K562 (cell line): Measurements from ENCODE around the gene HLA-B. TPM values are rescaled to one million over a fixed set of nuclear protein-coding genes. Genes with fewer than 3 reads are reported as not detected.

ENCODE experiments used
- CTBP1 ChIP-seq: fragments of 450-650 bp; IDR thresholded peaks from 2 replicates; pipeline ENCODE4 v1.6.1; 2016; ENCODE audit warnings: borderline replicate concordance
- EP300 ChIP-seq: IDR thresholded peaks from 2 replicates; pipeline ENCODE4 v1.6.1; 2012; ENCODE audit warnings: low read length, improper control_type of control experiment
- KDM1A ChIP-seq, 2 experiments: fragments of 450-650 bp; IDR thresholded peaks; 2 replicates each; pipeline ENCODE4 v1.6.1; 2016; ENCODE audit warnings: mild to moderate bottlenecking in 2 of 2
- SRSF3 ChIP-seq: fragments of 200-400 bp; formaldehyde crosslinking; IDR thresholded peaks from 2 replicates; pipeline ENCODE4 v1.6.1; 2016; ENCODE audit warnings: mild to moderate bottlenecking, low read length, moderate library complexity; ENCODE audit not compliant: insufficient read depth
- polyA plus RNA-seq, 8 experiments: library from polyadenylated mRNA; depleted of rRNA in 4 of 8; stranded (reverse) in 5 of 8; unstranded in 3 of 8; fragments of >200 nt; fragmentation: Nextera tagmentation in 2 of 8; fragmentation: Illumina TruSeq in 1 of 8; extraction: Ambion mirVana in 2 of 8; extraction: Trizol in 1 of 8; gene quantifications; 2 replicates each; pipeline versions ENCODE4 v1.2.1 to v1.2.3, GENCODE V29; 2011 to 2014; ENCODE audit warnings: inconsistent platforms in 1 of 8, missing spikeins in 1 of 8
- total RNA-seq, 7 experiments: library from RNA; depleted of rRNA in 6 of 7; stranded (reverse); fragments of >200 nt in 6 of 7; fragmentation: Illumina TruSeq in 2 of 7; extraction: Trizol in 2 of 7; gene quantifications; 2 replicates each; pipeline versions ENCODE4 v1.2.1 to v1.2.3, GENCODE V29; 2011 to 2021; ENCODE audit warnings: low replicate concordance in 1 of 7
- TF ChIP-seq, protein P1 (sequence below), 2 experiments: fragments of 150-350 bp in 1 of 2; IDR thresholded peaks; 2 replicates each; pipeline ENCODE4 v1.6.1; 2012 to 2016; ENCODE audit warnings: low read depth in 2 of 2, low read length in 2 of 2, mild to moderate bottlenecking in 1 of 2, moderate library complexity in 1 of 2
- TF ChIP-seq, protein P2 (sequence below), 2 experiments: fragments of 450-650 bp; IDR thresholded peaks; 2 replicates each; pipeline ENCODE4 v1.6.1; 2016; ENCODE audit warnings: mild to moderate bottlenecking in 2 of 2, borderline replicate concordance in 1 of 2, low read depth in 1 of 2, moderate library complexity in 1 of 2

Gene HLA-B
- total and polyA plus RNA-seq, 9 of the 15 experiments (the other 6 are each of a cell fraction or from before 2014, with no cell fraction given): 0.07 to 9.7 (median 0.65) TPM; not detected in 2

DNA sequence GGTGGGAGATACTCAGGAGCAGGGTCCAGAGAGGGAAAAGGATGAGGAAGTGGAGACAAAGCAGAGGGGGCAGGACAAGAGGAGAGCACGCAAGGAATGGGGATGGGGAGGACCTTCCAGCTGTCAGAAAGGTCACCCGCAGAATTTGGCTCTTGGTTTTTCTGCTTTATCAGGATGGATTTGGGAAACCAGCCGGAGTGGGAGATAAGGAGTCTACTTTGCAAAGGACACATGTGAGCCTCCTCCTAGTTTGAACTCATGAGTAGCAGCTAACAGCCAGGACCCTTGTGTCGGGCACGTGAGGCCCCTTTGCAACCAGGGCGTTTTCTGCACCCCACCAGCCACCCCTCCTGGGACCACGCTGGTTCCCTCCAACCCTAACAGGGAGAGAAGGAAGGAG is 38.9 kb upstream of the HLA-B start (continued):
- TF ChIP-seq, protein P1, sequence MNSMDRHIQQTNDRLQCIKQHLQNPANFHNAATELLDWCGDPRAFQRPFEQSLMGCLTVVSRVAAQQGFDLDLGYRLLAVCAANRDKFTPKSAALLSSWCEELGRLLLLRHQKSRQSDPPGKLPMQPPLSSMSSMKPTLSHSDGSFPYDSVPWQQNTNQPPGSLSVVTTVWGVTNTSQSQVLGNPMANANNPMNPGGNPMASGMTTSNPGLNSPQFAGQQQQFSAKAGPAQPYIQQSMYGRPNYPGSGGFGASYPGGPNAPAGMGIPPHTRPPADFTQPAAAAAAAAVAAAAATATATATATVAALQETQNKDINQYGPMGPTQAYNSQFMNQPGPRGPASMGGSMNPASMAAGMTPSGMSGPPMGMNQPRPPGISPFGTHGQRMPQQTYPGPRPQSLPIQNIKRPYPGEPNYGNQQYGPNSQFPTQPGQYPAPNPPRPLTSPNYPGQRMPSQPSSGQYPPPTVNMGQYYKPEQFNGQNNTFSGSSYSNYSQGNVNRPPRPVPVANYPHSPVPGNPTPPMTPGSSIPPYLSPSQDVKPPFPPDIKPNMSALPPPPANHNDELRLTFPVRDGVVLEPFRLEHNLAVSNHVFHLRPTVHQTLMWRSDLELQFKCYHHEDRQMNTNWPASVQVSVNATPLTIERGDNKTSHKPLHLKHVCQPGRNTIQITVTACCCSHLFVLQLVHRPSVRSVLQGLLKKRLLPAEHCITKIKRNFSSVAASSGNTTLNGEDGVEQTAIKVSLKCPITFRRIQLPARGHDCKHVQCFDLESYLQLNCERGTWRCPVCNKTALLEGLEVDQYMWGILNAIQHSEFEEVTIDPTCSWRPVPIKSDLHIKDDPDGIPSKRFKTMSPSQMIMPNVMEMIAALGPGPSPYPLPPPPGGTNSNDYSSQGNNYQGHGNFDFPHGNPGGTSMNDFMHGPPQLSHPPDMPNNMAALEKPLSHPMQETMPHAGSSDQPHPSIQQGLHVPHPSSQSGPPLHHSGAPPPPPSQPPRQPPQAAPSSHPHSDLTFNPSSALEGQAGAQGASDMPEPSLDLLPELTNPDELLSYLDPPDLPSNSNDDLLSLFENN (IDR thresholded peaks at IDR 0.05; ENCODE audit: low read depth in 2 of 2, low read length in 2 of 2): peak in 1 of 2 experiments; percentile 45; a peak in 1 of 4 replicates
- TF ChIP-seq CTBP1 (peak; percentile 93), KDM1A (IDR thresholded peaks at IDR 0.05) (peak; percentile 56 to 58; a peak in 2 of 4 replicates), SRSF3 (no peak), EP300 (peak; percentile 71)
- TF ChIP-seq, protein P2, sequence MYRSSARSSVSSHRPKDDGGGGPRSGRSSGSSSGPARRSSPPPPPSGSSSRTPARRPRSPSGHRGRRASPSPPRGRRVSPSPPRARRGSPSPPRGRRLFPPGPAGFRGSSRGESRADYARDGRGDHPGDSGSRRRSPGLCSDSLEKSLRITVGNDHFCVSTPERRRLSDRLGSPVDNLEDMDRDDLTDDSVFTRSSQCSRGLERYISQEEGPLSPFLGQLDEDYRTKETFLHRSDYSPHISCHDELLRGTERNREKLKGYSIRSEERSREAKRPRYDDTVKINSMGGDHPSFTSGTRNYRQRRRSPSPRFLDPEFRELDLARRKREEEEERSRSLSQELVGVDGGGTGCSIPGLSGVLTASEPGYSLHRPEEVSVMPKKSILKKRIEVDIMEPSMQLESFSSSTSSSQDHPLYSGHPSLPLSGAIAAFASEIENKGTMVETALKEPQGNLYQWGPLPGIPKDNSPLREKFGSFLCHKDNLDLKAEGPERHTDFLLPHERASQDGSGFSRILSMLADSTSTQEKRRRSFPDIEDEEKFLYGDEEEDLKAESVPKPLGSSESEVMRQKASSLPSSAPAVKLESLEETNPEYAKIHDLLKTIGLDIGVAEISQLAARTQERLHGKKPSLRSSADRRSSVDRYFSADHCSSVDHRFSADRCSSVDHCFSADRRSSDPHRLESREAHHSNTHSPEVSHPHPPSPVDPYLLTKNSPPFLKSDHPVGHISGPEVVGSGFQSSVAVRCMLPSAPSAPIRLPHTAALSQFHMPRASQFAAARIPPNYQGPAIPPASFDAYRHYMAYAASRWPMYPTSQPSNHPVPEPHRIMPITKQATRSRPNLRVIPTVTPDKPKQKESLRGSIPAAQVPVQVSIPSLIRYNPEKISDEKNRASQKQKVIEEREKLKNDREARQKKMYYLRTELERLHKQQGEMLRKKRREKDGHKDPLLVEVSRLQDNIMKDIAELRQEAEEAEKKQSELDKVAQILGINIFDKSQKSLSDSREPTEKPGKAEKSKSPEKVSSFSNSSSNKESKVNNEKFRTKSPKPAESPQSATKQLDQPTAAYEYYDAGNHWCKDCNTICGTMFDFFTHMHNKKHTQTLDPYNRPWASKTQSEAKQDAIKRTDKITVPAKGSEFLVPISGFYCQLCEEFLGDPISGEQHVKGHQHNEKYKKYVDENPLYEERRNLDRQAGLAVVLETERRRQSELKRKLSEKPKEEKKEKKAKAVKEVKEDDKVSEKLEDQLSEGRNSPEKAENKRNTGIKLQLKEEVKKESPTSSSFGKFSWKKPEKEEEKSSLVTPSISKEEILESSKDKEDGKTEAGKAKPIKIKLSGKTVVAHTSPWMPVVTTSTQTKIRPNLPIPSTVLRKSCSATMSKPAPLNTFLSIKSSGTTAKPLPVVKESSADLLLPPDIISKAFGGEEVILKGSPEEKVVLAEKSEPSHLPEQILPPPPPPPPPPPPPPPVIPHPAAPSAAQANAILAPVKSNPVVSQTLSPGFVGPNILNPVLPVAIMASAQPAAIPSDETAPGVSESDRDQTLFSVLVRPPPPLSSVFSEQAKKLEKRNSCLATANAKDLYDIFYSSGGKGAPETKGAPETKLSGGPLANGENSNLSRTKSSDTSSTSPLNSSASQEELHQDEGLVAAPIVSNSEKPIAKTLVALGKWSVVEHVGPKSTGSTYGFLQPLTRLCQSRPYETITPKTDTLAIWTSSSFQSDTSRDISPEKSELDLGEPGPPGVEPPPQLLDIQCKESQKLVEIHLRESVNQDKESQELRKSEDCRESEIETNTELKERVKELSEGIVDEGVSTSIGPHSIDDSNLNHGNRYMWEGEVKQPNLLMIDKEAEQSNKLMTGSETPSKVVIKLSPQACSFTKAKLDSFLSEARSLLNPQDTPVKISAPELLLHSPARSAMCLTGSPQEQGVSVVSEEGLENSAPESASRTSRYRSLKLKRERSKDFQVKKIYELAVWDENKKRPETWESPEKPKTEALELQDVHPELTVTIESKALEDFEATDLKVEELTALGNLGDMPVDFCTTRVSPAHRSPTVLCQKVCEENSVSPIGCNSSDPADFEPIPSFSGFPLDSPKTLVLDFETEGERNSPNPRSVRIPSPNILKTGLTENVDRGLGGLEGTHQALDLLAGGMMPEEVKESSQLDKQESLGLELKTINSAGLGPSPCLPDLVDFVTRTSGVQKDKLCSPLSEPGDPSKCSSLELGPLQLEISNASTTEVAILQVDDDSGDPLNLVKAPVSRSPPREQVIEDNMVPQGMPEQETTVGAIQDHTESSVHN (IDR thresholded peaks at IDR 0.05; ENCODE audit: borderline replicate concordance in 1 of 2, low read depth in 1 of 2): no peak
